Osteoblast (primary cell): Measurements from ENCODE around the gene FOXO3. TPM values are rescaled to one million over a fixed set of nuclear protein-coding genes. Genes with fewer than 3 reads are reported as not detected.

Experiments
- DNase-seq: peaks from one replicate; pipeline ENCODE4 v3.0.0; 2011; ENCODE audit warnings: low spot score, mixed read lengths; ENCODE audit not compliant: insufficient read length; ENCODE audit errors: missing footprints
- H2AFZ ChIP-seq: 2 replicates; pipeline ENCODE4 v1.6.0; 2011; ENCODE audit warnings: mild to moderate bottlenecking, low read length
- H3K27ac ChIP-seq: 2 replicates; pipeline ENCODE4 v1.5.1; 2011; ENCODE audit warnings: mild to moderate bottlenecking, low read depth, low read length, moderate library complexity
- H3K27me3 ChIP-seq: 2 replicates; pipeline ENCODE4 v1.6.0; 2012; ENCODE audit warnings: mild to moderate bottlenecking, control low read depth, inconsistent platforms, low read length, moderate library complexity; ENCODE audit not compliant: insufficient read depth
- H3K36me3 ChIP-seq: 2 replicates; pipeline ENCODE4 v1.5.1; 2011; ENCODE audit warnings: mild to moderate bottlenecking, low read length, control low read depth, moderate library complexity; ENCODE audit not compliant: insufficient read depth
- H3K4me1 ChIP-seq: 2 replicates; pipeline ENCODE4 v1.5.1; 2011; ENCODE audit warnings: mild to moderate bottlenecking, low read length, control low read depth, moderate library complexity; ENCODE audit not compliant: insufficient read depth
- H3K4me2 ChIP-seq: 2 replicates; pipeline ENCODE4 v1.6.0; 2011; ENCODE audit warnings: mild to moderate bottlenecking, low read length; ENCODE audit not compliant: insufficient read depth
- H3K4me3 ChIP-seq: fragments of 200-600 bp; sonication (generic); 3 replicates; pipeline ENCODE4 v1.5.1; 2012; ENCODE audit warnings: mild to moderate bottlenecking, low read length, inconsistent platforms; ENCODE audit not compliant: insufficient read depth
- H3K79me2 ChIP-seq: 2 replicates; pipeline ENCODE4 v1.6.0; 2012; ENCODE audit warnings: mild to moderate bottlenecking, low read length, control low read depth, inconsistent platforms; ENCODE audit not compliant: insufficient read depth
- H3K9me3 ChIP-seq: 2 replicates; pipeline ENCODE4 v1.5.1; 2011; ENCODE audit warnings: low read depth, low read length, control low read depth
- H4K20me1 ChIP-seq: 2 replicates; pipeline ENCODE4 v1.6.0; 2012; ENCODE audit warnings: mild to moderate bottlenecking, low read length, control low read depth; ENCODE audit not compliant: insufficient read depth
- CTCF ChIP-seq: IDR thresholded peaks from 2 replicates; pipeline ENCODE4 v1.5.1; 2011; ENCODE audit warnings: mild to moderate bottlenecking, low read depth, low read length, moderate library complexity; ENCODE audit errors: extremely low read depth
- total RNA-seq: library from RNA; depleted of rRNA; stranded (reverse); fragments of >200 nt; gene quantifications from 2 replicates; pipeline ENCODE4 v1.2.3, GENCODE V29; 2012

The FOXO3 gene
- total RNA-seq, 1 donor, result 53.2 TPM

GRCh38 chr6:108556250-108556649 is 4.5 kb upstream of the FOXO3 start:
- no peaks in the 10 kb centered on the region for H4K20me1 ChIP-seq
- no peaks in the 10 kb centered on the region for H3K36me3 ChIP-seq
- no peak overlapping the region for H3K4me3 ChIP-seq
- H3K27ac ChIP-seq, result no peak overlapping the region
- DNase-seq, result no peak
- no peaks in the 10 kb centered on the region for H3K9me3 ChIP-seq
- no peak overlapping the region for H2AFZ ChIP-seq
- no peaks in the 10 kb centered on the region for H3K79me2 ChIP-seq
- H3K4me2 ChIP-seq, result no peak overlapping the region
- peaks cover 7% of the 10 kb centered on the region for H3K4me1 ChIP-seq
- no peaks in the 10 kb centered on the region for H3K27me3 ChIP-seq
- no peak for TF ChIP-seq CTCF

GRCh38 chr6:108556866-108557493 is 3.7 kb upstream of the FOXO3 start:
- peak; percentile 27 for DNase-seq
- H4K20me1 ChIP-seq, result peaks cover 4% of the 10 kb centered on the region
- no peaks in the 10 kb centered on the region for H3K9me3 ChIP-seq
- peak overlapping the region; percentile 97 for H3K4me3 ChIP-seq
- peaks cover 7% of the 10 kb centered on the region for H3K4me1 ChIP-seq
- peak overlapping the region; percentile 45 for H3K27ac ChIP-seq
- no peaks in the 10 kb centered on the region for H3K27me3 ChIP-seq
- peak overlapping the region; percentile 97 for H3K4me2 ChIP-seq
- no peaks in the 10 kb centered on the region for H3K36me3 ChIP-seq
- H2AFZ ChIP-seq, result peak overlapping the region; percentile 99
- no peak for TF ChIP-seq CTCF
- peaks cover 5% of the 10 kb centered on the region for H3K79me2 ChIP-seq

- Histone ChIP-seq H3K36me3 (no peaks in the 10 kb centered on the region), H3K27me3 (no peaks in the 10 kb centered on the region), H3K4me2 (peak overlapping the region; percentile 97), H2AFZ (peak overlapping the region; percentile 99), H3K4me1 (peaks cover 7% of the 10 kb centered on the region), H3K9me3 (no peaks in the 10 kb centered on the region), H4K20me1 (peaks cover 12% of the 10 kb centered on the region), H3K27ac (peak overlapping the region; percentile 75), H3K4me3 (peak overlapping the region; percentile 97), H3K79me2 (peaks cover 13% of the 10 kb centered on the region)
- DNase-seq, result peak; percentile 97
- no peak for TF ChIP-seq CTCF
Observed at GRCh38 chr6:108557494-108558371, 3.0 kb upstream of the FOXO3 start.

GRCh38 chr6:108558372-108559096 is 2.2 kb upstream of the FOXO3 start:
- peak overlapping the region; percentile 99 for H2AFZ ChIP-seq
- H3K36me3 ChIP-seq, result no peaks in the 10 kb centered on the region
- no peaks in the 10 kb centered on the region for H3K9me3 ChIP-seq
- TF ChIP-seq CTCF, result no peak
- H3K4me1 ChIP-seq, result peaks cover 13% of the 10 kb centered on the region
- H3K4me3 ChIP-seq, result peak overlapping the region; percentile 97
- peak; percentile 99 for DNase-seq
- no peaks in the 10 kb centered on the region for H3K27me3 ChIP-seq
- H3K27ac ChIP-seq, result peak overlapping the region; percentile 94
- H3K4me2 ChIP-seq, result peak overlapping the region; percentile 100
- peaks cover 21% of the 10 kb centered on the region for H3K79me2 ChIP-seq
- H4K20me1 ChIP-seq, result peaks cover 15% of the 10 kb centered on the region
